Measurements from ENCODE around the gene IGFALS. TPM values are rescaled to one million over a fixed set of nuclear protein-coding genes. Genes with fewer than 3 reads are reported as not detected.

IGFALS gene
- total and polyA plus RNA-seq, 2 experiments from 2014 or later, result 0.16 TPM; not detected in 1

DNA sequence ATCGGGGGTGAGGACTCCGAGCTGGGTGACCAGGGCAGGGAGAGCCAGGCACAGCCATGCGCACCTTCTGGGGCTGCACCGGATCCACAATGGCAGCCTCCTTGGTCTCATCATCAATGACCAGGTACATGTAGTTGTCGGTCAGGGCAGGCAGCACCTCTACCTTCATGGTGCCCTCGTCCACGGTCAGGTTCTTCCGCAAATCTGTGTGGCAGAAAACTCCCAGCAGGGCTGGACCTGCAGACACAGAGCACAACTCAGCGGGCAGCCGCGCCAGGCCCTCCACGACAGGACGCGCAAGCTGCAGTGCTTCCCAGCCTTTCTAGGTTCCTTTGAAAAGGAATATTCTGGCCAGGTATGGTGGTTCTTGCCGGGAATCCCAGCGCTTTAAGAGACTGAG is 29.3 kb upstream of the IGFALS start:
- no peak for TF ChIP-seq NANOG (IDR thresholded peaks at IDR 0.05; ENCODE audit: borderline replicate concordance)
- TF ChIP-seq, protein P1, sequence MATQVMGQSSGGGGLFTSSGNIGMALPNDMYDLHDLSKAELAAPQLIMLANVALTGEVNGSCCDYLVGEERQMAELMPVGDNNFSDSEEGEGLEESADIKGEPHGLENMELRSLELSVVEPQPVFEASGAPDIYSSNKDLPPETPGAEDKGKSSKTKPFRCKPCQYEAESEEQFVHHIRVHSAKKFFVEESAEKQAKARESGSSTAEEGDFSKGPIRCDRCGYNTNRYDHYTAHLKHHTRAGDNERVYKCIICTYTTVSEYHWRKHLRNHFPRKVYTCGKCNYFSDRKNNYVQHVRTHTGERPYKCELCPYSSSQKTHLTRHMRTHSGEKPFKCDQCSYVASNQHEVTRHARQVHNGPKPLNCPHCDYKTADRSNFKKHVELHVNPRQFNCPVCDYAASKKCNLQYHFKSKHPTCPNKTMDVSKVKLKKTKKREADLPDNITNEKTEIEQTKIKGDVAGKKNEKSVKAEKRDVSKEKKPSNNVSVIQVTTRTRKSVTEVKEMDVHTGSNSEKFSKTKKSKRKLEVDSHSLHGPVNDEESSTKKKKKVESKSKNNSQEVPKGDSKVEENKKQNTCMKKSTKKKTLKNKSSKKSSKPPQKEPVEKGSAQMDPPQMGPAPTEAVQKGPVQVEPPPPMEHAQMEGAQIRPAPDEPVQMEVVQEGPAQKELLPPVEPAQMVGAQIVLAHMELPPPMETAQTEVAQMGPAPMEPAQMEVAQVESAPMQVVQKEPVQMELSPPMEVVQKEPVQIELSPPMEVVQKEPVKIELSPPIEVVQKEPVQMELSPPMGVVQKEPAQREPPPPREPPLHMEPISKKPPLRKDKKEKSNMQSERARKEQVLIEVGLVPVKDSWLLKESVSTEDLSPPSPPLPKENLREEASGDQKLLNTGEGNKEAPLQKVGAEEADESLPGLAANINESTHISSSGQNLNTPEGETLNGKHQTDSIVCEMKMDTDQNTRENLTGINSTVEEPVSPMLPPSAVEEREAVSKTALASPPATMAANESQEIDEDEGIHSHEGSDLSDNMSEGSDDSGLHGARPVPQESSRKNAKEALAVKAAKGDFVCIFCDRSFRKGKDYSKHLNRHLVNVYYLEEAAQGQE (IDR thresholded peaks at IDR 0.05; ENCODE audit: unreplicated experiment), result no peak
- no peak for TF ChIP-seq STAT1 (IDR thresholded peaks at IDR 0.05; ENCODE audit: unreplicated experiment)
- no peak for TF ChIP-seq CREB1 (CRISPR knock-in tag; IDR thresholded peaks at IDR 0.05; ENCODE audit: low read depth)
- TF ChIP-seq, protein P2, sequence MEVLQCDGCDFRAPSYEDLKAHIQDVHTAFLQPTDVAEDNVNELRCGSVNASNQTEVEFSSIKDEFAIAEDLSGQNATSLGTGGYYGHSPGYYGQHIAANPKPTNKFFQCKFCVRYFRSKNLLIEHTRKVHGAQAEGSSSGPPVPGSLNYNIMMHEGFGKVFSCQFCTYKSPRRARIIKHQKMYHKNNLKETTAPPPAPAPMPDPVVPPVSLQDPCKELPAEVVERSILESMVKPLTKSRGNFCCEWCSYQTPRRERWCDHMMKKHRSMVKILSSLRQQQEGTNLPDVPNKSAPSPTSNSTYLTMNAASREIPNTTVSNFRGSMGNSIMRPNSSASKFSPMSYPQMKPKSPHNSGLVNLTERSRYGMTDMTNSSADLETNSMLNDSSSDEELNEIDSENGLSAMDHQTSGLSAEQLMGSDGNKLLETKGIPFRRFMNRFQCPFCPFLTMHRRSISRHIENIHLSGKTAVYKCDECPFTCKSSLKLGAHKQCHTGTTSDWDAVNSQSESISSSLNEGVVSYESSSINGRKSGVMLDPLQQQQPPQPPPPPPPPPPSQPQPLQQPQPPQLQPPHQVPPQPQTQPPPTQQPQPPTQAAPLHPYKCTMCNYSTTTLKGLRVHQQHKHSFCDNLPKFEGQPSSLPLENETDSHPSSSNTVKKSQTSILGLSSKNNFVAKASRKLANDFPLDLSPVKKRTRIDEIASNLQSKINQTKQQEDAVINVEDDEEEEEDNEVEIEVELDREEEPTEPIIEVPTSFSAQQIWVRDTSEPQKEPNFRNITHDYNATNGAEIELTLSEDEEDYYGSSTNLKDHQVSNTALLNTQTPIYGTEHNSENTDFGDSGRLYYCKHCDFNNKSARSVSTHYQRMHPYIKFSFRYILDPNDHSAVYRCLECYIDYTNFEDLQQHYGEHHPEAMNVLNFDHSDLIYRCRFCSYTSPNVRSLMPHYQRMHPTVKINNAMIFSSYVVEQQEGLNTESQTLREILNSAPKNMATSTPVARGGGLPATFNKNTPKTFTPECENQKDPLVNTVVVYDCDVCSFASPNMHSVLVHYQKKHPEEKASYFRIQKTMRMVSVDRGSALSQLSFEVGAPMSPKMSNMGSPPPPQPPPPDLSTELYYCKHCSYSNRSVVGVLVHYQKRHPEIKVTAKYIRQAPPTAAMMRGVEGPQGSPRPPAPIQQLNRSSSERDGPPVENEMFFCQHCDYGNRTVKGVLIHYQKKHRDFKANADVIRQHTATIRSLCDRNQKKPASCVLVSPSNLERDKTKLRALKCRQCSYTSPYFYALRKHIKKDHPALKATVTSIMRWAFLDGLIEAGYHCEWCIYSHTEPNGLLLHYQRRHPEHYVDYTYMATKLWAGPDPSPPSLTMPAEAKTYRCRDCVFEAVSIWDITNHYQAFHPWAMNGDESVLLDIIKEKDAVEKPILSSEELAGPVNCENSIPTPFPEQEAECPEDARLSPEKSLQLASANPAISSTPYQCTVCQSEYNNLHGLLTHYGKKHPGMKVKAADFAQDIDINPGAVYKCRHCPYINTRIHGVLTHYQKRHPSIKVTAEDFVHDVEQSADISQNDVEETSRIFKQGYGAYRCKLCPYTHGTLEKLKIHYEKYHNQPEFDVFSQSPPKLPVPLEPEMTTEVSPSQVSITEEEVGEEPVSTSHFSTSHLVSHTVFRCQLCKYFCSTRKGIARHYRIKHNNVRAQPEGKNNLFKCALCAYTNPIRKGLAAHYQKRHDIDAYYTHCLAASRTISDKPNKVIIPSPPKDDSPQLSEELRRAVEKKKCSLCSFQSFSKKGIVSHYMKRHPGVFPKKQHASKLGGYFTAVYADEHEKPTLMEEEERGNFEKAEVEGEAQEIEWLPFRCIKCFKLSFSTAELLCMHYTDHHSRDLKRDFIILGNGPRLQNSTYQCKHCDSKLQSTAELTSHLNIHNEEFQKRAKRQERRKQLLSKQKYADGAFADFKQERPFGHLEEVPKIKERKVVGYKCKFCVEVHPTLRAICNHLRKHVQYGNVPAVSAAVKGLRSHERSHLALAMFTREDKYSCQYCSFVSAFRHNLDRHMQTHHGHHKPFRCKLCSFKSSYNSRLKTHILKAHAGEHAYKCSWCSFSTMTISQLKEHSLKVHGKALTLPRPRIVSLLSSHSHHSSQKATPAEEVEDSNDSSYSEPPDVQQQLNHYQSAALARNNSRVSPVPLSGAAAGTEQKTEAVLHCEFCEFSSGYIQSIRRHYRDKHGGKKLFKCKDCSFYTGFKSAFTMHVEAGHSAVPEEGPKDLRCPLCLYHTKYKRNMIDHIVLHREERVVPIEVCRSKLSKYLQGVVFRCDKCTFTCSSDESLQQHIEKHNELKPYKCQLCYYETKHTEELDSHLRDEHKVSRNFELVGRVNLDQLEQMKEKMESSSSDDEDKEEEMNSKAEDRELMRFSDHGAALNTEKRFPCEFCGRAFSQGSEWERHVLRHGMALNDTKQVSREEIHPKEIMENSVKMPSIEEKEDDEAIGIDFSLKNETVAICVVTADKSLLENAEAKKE (CRISPR knock-in tag; IDR thresholded peaks at IDR 0.05), result no peak
- TF ChIP-seq JUNB (IDR thresholded peaks at IDR 0.05; ENCODE audit: unreplicated experiment), result no peak
- TF ChIP-seq, protein P3, sequence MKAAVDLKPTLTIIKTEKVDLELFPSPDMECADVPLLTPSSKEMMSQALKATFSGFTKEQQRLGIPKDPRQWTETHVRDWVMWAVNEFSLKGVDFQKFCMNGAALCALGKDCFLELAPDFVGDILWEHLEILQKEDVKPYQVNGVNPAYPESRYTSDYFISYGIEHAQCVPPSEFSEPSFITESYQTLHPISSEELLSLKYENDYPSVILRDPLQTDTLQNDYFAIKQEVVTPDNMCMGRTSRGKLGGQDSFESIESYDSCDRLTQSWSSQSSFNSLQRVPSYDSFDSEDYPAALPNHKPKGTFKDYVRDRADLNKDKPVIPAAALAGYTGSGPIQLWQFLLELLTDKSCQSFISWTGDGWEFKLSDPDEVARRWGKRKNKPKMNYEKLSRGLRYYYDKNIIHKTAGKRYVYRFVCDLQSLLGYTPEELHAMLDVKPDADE (IDR thresholded peaks at IDR 0.05), result no peak
- no peak for TF ChIP-seq EZH2 (IDR thresholded peaks at IDR 0.05; ENCODE audit: low read depth, unreplicated experiment)
- TF ChIP-seq EZH2phosphoT487 (IDR thresholded peaks at IDR 0.05; ENCODE audit: unreplicated experiment), result no peak
- no peaks in the 10 kb centered on the region for H3K27me3 ChIP-seq (ENCODE audit: insufficient read depth)
- no peak overlapping the region for H3K4me2 ChIP-seq
- no peak for DNase-seq (ENCODE audit: low spot score)
- no peak overlapping the region for H3K4me3 ChIP-seq
- H4K20me1 ChIP-seq (replicated peaks; ENCODE audit: insufficient read depth), result no peaks in the 10 kb centered on the region; the same call in 1 of the 2 replicates
- H3K4me1 ChIP-seq (ENCODE audit: insufficient read depth), result peaks cover 2% of the 10 kb centered on the region
- no peaks in the 10 kb centered on the region for H3K9me2 ChIP-seq (ENCODE audit: insufficient read depth)
- peaks cover 12% of the 10 kb centered on the region for H3K79me2 ChIP-seq (replicated peaks; ENCODE audit: insufficient read depth)
- ATAC-seq, result no peak
- H3K27ac ChIP-seq (ENCODE audit: low read depth), result no peak overlapping the region
- H3K36me3 Mint-ChIP-seq (ENCODE audit: low read depth), result peaks cover 2% of the 10 kb centered on the region; the same call in 1 of the 3 replicates
- H3K9me3 Mint-ChIP-seq, result peaks cover 3% of the 10 kb centered on the region; the same call in 1 of the 3 replicates
- no peaks in the 10 kb centered on the region for H3K36me3 ChIP-seq (ENCODE audit: insufficient read depth)
- H3K27me3 Mint-ChIP-seq (ENCODE audit: insufficient read depth, low read depth, poor library complexity), result peaks cover 16% of the 10 kb centered on the region
- H3K4me3 Mint-ChIP-seq, result no peak overlapping the region
- 0 out of 2 replicates have a peak, but pooled peaks cover 6% of the 10 kb centered on the region for H3F3A ChIP-seq (replicated peaks; ENCODE audit: low read depth)
- H2AFZ ChIP-seq, result no peak overlapping the region
- H3K27ac Mint-ChIP-seq, result no peak overlapping the region
- H3K4me1 Mint-ChIP-seq, result peaks cover 3% of the 10 kb centered on the region

All from GM23338 (cell line).